Activated T-cell treated with anti-CD3 and anti-CD28 coated beads for 24 hours (primary cell): Measurements from ENCODE around the gene FLNB.
A peak's percentile ranks its signal among the peaks of the same experiment; 100 is the strongest.

Experiments
- DNase-seq: peaks from one replicate; pipeline ENCODE4 v3.0.0-alpha.2; 2020; ENCODE audit warnings: low read depth

The FLNB gene

GRCh38 chr3:58077596-58078285 lies 69.5 kb downstream of the FLNB start:
- no peak for DNase-seq

DNA sequence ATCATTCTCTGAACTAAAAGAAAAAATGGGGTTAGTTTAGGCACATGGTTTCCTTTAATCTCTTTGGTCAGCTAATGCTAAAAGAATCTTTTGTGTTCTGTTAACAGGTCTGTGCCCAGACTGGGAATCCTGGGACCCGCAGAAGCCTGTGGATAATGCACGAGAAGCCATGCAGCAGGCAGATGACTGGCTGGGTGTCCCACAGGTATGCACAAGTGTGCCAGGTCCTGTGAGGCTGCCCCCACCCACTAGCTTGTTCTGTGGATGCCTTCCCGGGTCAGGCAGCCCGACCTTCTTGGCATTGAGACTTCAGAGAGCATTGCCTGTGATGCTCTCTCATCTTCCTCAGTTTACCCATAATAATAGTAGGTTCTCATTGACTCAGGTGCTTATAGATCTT lies 70.4 kb downstream of the FLNB start:
- no peak for DNase-seq

DNA sequence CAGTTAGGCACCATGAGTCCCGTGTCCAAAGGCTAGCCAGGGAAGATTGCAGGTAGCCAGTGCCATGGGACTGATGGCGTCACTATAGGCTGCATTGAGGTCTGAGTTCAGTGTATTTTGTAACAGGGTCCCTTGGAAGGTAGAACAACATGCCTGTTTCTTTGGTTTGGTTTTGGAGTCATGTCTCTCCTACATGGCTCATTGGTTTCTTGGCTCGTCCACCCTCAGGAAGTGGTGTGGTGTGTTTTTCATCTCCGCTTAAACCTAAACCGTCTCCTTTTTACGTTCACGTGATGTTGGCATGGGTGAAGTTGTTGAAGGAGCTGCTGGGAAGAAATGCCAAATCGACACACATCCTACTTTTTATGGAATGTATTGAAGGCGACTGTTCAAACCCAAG lies 71.6 kb downstream of the FLNB start:
- no peak for DNase-seq

- peak; percentile 1 for DNase-seq
Measured at GRCh38 chr3:58082047-58082446, 73.8 kb downstream of the FLNB start.

- DNase-seq: no peak
Measured at GRCh38 chr3:58084166-58084565, 75.9 kb downstream of the FLNB start.

GRCh38 chr3:58084788-58085543 lies 76.7 kb downstream of the FLNB start:
- no peak for DNase-seq

- no peak for DNase-seq
Measured at GRCh38 chr3:58085616-58086015, 77.4 kb downstream of the FLNB start.

DNA sequence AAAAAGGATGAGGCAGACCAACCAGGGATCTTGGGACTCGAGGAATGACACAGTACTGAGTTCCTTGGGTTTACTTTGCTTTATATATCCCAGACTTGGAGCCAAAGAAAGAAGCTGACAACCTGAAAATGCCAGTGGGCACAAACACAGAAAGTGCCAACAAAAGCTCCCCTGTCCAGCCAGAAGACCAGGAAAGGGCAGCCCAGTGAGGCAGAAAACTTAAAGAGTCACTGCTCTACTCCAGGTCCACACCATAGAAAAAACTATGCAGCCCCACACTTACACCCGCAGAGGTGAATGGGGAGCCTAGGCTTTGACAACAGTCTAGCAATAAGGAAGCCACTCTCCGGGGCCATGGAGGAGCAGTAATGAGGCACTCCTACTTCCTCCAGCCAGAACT lies 80.3 kb downstream of the FLNB start:
- DNase-seq: no peak

DNA sequence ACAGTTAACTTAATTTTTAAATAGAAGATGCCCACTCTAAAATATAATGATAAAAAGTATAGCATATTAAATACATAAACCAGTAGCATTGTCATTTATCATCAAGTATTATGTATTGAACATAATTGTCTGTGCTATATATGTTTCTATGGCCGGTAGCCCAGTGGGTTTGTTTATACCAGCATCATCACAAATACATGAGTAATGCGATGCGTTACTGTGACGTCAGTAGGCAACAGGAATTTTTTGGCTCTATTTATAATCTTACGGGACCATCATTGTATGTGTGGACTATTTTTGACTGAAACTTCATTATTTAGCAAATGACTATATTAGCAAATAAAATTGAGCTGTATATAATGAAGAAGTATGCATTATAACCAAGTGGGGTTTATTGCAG lies 82.1 kb downstream of the FLNB start:
- no peak for DNase-seq

DNA sequence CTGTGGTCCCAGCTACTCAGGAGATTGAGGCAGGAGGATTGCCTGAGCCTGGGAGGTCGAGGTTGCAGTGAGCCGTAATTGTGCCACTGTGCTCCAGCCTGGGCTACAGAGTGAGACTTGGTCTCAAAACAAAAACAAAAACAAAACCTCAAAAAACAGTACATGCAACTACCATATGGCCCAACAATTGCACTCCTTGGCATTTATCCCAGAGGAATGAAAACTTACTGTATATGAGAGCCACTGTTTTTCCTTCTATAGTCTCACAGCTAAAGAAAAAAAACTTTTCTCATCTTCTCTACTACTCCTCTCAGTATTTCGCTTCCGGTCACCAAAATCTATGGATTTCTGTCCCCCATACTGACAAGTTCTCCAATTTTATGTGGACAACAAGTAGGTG lies 84.3 kb downstream of the FLNB start:
- no peak for DNase-seq

DNA sequence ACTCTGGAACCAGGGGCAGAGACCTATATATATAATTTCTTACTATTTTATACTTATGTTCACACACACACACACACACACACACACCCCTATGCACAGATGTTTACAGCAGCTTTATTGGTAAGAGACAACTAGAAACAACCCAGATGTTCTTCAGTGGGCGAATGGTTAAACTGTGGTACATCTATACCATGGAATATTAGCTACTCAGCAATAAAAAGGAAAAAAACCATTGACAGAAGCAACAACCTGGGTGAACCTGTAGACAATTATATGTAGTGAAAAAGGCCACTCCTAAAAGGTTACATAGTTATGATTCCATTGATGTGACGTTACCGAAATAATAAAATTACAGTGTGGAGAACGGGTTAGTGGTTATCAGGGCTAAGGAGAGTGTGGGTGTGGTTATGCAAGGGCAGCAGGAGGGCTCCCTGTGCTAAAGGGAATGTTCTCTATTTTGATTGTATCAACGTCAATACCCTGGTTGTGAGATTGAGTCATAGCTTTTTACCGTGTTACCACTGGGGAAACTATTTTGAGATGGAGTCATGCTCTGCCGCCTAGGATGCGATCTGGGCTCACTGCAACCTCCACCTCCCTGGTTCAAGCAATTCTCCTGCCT lies 85.5 kb downstream of the FLNB start:
- DNase-seq: no peak

DNA sequence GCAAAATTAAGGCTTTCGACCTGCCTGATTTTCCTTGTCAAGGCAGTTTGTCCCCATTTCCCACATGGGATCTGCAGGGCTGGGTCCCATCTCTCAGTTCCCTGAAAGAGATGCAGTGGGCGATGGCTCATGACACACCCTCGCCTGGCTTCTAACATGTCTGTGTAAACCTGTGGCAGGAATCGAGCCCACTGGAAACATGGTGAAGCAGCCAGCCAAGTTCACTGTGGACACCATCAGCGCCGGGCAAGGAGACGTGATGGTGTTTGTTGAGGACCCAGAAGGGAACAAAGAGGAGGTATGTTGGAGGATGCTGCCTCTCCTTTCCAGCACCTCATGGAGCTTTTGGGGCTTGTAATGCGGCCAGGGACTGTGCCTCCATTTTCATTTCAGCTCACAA lies 86.4 kb downstream of the FLNB start:
- no peak for DNase-seq

DNA sequence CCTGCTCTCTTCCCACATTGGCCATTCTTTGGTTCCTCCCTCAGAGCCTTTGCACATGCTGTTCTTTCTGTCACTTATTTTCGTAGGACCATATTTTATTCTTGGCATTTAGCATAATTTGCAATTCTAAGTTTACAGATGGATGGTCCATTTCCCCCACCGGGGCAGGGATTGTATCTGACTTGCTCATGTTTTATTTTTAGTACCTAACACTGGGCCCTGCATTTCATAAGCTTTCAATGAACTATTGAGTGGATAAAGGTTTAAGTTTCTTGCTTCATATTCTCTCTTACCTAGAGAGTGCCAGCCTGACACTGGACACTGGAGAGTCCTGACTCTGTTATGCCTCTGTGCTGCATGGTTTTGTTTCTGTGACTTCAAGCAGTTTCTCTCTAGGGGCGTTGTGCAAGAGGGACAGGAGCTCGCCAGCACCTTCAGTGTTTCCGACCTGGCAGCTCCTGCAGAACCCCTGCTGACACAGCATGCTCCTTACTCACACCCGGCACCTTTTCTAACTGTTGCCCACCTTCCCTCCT lies 87.4 kb downstream of the FLNB start:
- DNase-seq: no peak

- no peak for DNase-seq
Measured at GRCh38 chr3:58098531-58098930, 90.3 kb downstream of the FLNB start.

- DNase-seq: no peak
Measured at GRCh38 chr3:58099865-58100264, 91.6 kb downstream of the FLNB start.

GRCh38 chr3:58101499-58102389 lies 93.5 kb downstream of the FLNB start:
- no peak for DNase-seq

- no peak for DNase-seq
Measured at GRCh38 chr3:58102390-58102750, 94.1 kb downstream of the FLNB start.

DNA sequence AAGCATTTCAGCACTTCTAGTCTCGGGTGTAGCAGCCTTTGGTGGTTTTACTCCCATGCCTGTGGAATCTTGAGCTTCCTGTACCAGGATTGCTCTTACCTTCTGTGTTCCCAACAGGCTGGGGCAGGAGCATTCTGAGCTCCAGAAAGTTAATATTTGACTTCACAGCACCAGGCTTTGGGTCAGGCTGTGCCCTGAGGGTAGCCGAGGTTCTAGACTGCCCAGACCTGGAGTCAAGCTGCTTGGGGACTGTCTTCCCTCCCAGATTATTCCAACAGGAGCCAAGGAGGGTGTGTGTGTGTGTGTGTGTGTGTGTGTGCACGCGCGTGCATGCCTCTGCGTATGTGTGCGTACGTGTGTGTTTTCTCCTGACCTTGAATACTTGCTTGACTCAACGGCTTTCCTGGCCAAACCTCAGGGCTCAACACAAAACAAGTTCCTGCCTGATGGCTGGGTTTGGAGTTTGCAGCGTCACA lies 94.8 kb downstream of the FLNB start:
- DNase-seq: no peak

GRCh38 chr3:58104151-58104550 lies 95.9 kb downstream of the FLNB start:
- no peak for DNase-seq

DNA sequence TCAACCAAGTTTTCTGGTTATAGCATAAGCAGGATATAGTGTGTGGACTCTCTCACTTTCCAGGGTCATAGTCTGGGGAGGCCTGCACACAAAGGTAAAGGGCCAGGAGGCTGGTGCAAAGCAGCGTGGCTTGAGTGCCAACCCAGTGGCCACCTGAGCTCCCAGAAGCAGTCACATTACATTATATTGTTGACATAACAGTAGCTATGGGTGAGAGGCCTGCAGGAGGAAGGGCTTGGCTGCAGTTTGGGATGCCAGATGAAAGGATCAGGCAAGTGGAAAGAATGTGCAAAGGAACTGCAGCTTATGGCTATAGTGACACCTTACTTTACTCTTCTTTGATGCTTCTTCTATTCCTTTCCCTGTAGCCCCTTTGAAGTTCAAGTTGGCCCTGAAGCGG lies 96.5 kb downstream of the FLNB start:
- no peak for DNase-seq

DNA sequence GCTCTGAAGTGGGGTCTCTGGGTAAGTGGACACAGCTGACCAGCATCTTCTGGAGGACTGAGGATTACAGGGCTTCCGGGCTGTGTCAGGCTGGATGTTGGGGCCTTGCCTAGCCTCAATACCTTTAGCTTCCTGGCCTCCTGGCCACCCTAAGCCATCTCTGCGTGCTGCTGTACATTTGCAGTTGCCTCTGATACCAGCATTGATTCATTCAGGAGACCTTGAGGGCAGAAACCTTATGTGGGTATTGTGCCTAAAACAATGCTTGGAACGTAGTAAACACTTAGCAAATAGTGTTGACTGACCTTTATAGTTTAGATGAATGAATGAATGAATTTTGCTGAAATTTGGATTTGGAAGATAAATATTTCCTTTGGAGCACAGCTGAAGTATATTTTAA lies 97.0 kb downstream of the FLNB start:
- no peak for DNase-seq

DNA sequence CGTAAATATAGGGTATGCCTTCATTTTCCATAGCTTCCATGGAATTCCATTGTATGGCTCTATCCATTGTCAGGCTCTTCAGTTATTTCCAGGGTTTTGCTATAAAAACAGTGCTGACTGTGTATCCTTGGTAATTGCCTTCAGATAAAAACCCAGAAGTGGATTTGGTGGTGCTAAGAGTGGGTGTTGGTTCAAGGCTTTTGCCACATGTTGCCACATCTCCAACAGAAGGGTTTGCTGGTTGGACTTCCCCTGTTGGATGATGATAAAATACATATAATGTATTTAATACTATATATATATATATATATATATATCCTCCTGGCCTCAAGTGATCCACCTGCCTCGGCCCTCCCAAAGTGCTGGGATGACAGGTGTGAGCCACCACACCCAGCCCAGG lies 97.8 kb downstream of the FLNB start:
- no peak for DNase-seq
